GM19397 (cell line): ENCODE data around the gene MYO1B.
A peak's percentile ranks its signal among the peaks of the same experiment; 100 is the strongest.

ENCODE experiments used
- ATAC-seq: cut with Tn5 transposase; IDR thresholded peaks from one replicate; pipeline ENCODE4 v1.9.1; 2021; ENCODE audit warnings: mild to moderate bottlenecking, moderate library complexity; ENCODE audit not compliant: unreplicated experiment

The MYO1B gene

GRCh38 chr2:191355170-191355758 lies 110.1 kb downstream of the MYO1B start:
- no peak for ATAC-seq

- ATAC-seq: no peak
Observed at GRCh38 chr2:191357678-191358077, 112.5 kb downstream of the MYO1B start.

GRCh38 chr2:191358325-191359025 lies 113.3 kb downstream of the MYO1B start:
- no peak for ATAC-seq

- ATAC-seq: no peak
Observed at GRCh38 chr2:191359133-191359532, 113.9 kb downstream of the MYO1B start.

- no peak for ATAC-seq
Observed at GRCh38 chr2:191360918-191361317, 115.7 kb downstream of the MYO1B start.

- ATAC-seq: no peak
Observed at GRCh38 chr2:191362841-191363240, 117.6 kb downstream of the MYO1B start.

GRCh38 chr2:191363267-191363666 lies 118.1 kb downstream of the MYO1B start:
- no peak for ATAC-seq

- no peak for ATAC-seq
Observed at GRCh38 chr2:191365089-191365488, 119.9 kb downstream of the MYO1B start.

- ATAC-seq: no peak
Observed at GRCh38 chr2:191366199-191366598, 121.0 kb downstream of the MYO1B start.

GRCh38 chr2:191369034-191369433 lies 123.8 kb downstream of the MYO1B start:
- ATAC-seq: no peak

- ATAC-seq: no peak
Observed at GRCh38 chr2:191374366-191374765, 129.2 kb downstream of the MYO1B start.

- no peak for ATAC-seq
Observed at GRCh38 chr2:191374939-191375338, 129.7 kb downstream of the MYO1B start.

GRCh38 chr2:191376981-191377629 lies 131.9 kb downstream of the MYO1B start:
- peak; percentile 69 for ATAC-seq

- ATAC-seq: no peak
Observed at GRCh38 chr2:191379375-191379774, 134.2 kb downstream of the MYO1B start.

- ATAC-seq: no peak
Observed at GRCh38 chr2:191382801-191383200, 137.6 kb downstream of the MYO1B start.

- no peak for ATAC-seq
Observed at GRCh38 chr2:191383486-191383885, 138.3 kb downstream of the MYO1B start.

GRCh38 chr2:191384829-191385228 lies 139.6 kb downstream of the MYO1B start:
- no peak for ATAC-seq

GRCh38 chr2:191385416-191386160 lies 140.4 kb downstream of the MYO1B start:
- no peak for ATAC-seq

GRCh38 chr2:191386938-191387536 lies 141.8 kb downstream of the MYO1B start:
- ATAC-seq: no peak

GRCh38 chr2:191389288-191389687 lies 144.1 kb downstream of the MYO1B start:
- no peak for ATAC-seq

GRCh38 chr2:191391171-191391570 lies 146.0 kb downstream of the MYO1B start:
- no peak for ATAC-seq
